Stimulated activated CD4-positive, alpha-beta T cell treated with anti-CD3 and anti-CD28 coated beads, TNF-alpha, amount 100 ng/mL, for 1 hour (primary cell): ENCODE data around the gene TSHZ2.

Experiments
- DNase-seq, 3 donors: peaks; one replicate each; pipeline ENCODE4 v3.0.0-alpha.2; 2020; ENCODE audit warnings: low read depth in 3 of 3, low spot score in 1 of 3

TSHZ2 gene, protein sequence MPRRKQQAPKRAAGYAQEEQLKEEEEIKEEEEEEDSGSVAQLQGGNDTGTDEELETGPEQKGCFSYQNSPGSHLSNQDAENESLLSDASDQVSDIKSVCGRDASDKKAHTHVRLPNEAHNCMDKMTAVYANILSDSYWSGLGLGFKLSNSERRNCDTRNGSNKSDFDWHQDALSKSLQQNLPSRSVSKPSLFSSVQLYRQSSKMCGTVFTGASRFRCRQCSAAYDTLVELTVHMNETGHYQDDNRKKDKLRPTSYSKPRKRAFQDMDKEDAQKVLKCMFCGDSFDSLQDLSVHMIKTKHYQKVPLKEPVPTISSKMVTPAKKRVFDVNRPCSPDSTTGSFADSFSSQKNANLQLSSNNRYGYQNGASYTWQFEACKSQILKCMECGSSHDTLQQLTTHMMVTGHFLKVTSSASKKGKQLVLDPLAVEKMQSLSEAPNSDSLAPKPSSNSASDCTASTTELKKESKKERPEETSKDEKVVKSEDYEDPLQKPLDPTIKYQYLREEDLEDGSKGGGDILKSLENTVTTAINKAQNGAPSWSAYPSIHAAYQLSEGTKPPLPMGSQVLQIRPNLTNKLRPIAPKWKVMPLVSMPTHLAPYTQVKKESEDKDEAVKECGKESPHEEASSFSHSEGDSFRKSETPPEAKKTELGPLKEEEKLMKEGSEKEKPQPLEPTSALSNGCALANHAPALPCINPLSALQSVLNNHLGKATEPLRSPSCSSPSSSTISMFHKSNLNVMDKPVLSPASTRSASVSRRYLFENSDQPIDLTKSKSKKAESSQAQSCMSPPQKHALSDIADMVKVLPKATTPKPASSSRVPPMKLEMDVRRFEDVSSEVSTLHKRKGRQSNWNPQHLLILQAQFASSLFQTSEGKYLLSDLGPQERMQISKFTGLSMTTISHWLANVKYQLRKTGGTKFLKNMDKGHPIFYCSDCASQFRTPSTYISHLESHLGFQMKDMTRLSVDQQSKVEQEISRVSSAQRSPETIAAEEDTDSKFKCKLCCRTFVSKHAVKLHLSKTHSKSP (N-terminal part only)

DNA sequence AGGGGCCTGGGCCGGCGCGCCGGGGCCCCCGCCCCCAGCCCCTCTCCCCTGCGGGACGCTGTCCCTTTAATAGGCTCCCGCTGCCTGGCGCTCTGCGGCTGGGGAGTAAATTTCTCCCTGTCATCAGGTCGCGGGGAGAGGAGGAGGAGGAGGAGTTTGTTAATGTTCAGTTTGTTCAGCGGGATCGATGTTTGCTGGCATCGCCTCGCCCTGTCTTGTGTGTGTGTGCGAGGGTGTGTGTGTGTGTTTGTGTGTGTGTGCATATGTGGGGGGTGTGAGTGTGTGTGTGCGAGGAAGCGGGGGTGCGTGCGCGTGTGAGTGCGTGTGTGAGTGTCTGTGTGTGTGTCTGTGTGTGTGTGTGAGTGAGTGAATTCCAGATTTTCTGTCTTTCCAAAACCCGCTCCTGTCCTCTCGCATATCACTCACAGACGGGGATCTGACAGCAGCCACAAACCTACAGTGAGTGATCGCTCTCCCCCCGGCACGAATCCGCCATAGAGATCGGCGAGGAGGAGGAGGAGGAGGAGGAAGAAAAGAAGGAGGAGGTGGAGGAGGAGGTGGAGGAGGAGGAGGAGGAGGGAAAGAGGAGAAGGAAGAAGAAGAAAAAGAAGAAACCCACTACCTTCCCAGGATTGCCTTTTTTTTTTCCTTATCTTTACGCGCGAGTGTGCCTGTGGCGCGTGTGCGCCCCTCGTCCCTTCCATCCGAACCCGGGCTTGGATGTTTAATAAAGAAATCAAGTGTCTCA is at the start of gene TSHZ2:
Gene TSHZ2, plus strand, starts transcription at position 169 of the 748 bp plus-strand sequence. CDS start 936 bp downstream, outside the sequence.
- DNase-seq, result peak; percentile 3 to 36 (median 24)

DNA sequence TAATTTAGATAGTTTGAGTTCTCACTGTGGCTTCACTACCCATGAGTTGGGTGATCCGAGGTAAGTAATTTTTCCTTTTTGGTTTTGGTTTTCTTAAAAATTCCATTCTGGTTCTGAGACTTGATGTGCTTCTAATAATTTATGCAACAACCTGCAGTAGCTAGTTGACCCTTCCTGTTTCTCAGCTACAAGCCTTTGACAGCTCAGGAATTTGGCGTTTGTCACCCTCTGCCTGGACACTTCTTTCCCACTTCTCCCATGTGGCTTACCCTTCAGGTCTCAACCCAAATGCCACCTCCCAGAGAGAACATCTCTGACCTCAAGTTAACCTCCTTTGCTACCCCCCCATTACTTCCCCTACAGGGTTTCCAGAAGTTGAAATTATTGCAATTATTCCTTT is 49.7 kb upstream of the TSHZ2 start:
- DNase-seq, result no peak

DNA sequence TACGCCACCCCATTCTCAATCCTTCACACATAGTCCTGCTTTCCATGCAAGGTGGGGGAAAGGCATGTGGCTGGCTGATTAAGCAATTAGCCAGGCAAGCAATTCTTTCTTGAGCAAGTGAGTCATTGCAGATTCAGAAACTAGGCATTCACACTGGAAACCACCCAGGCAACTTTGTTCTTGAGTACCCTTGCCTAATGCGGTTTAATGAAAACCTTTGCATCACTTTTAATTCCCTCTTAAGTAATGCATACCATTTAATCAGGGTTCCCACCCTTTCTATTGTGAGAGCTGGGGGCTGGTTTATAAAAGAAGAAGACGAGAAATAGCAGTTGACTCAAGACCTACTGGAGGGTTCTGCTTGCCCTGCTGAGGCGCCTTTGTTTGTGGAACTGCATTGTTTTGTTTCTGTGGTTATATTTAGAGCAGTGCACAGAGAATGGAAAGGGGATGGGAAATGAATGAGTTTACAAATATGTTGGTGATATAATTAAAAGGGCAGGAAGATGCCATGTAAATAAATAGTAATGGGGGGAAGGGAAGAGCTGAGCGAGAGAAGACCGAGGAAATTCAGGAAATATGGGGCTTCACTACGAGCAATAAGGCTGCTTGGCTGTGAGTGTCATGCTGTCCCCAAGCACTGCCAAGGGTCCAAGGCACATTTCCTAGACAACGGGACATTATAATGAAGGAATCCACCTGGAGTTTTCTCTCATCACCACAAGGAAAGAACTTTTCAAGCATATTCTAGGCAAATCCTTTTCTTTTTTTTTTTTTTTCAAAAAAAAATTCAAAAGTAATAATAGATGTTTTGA is 48.8 kb upstream of the TSHZ2 start:
- DNase-seq, result no peak

DNA sequence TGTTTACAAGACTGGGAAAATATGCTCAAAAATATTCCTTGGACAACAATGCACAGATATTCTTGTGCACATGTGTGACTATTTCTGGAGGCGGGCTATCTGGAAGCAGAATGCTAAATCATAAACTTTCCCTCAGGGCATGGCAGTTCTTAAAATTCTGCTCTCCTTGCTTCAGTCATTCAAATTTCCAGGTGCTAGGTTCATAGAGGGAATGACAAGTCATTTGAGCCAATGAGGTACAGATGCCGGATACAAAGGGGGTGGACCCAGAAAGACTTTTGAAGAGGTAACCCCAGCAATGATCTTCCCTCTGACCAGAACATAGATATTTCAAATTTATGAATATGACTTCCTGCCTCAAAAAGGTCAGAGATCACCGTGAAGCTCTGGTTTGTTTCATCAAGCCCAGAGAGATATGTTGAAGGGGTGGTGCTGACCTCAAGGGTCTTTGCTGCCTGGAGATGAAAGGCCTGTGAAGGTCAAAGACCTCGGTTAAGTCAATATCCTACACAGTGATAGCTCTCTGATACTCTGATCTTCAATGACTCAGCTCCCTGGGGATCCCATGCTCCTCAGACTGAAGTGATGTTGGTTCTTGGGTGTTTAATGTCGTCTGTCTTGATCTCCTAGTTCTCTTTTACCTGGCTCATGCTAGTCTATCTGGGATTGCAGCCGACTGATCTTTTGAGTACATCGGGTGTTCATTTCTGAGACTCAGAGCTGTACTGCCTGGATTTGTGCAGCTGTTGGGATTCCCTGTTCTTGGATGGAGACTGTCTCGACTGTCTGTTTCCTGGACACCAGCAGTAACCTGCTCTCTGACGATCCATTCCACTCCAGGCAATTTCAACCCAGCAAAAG is 47.5 kb upstream of the TSHZ2 start:
- no peak for DNase-seq

DNA sequence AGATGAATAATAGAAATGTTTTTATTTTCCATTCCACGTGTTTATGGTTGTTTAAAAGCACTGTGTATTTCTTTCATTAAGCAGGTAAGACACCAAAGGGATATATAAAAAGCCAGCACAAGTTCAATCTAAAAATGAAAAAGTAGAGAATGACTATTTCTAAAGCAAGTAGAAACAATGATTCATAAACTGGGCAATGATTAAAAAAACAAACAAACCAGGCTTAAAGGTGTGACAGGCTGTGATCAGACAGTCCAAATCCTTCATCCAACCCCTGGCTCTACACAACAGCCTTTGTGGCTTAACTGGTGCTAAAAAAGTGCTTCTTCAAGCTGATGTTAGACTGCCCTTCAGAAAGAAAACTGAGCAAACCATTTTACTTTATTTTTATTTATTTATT is 45.7 kb upstream of the TSHZ2 start:
- no peak for DNase-seq

DNA sequence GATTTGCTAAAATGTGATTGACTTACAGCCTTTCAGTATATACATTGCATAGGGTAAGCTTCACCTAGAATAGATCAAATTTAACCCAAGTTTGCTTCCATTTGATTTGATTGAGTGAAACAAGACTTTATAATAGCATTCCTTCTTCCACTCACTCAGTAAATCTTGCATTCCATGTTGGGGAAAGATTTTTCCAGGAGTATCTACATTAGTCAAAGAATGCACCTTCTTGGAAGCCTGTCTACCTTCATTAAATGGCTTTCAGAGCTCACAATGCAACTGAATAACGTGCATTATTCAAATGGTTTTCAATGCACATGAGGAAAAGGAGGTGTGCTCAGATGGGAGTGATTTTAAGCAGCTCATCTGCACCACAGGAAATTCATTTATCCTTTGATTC is 38.3 kb upstream of the TSHZ2 start:
- no peak for DNase-seq

DNA sequence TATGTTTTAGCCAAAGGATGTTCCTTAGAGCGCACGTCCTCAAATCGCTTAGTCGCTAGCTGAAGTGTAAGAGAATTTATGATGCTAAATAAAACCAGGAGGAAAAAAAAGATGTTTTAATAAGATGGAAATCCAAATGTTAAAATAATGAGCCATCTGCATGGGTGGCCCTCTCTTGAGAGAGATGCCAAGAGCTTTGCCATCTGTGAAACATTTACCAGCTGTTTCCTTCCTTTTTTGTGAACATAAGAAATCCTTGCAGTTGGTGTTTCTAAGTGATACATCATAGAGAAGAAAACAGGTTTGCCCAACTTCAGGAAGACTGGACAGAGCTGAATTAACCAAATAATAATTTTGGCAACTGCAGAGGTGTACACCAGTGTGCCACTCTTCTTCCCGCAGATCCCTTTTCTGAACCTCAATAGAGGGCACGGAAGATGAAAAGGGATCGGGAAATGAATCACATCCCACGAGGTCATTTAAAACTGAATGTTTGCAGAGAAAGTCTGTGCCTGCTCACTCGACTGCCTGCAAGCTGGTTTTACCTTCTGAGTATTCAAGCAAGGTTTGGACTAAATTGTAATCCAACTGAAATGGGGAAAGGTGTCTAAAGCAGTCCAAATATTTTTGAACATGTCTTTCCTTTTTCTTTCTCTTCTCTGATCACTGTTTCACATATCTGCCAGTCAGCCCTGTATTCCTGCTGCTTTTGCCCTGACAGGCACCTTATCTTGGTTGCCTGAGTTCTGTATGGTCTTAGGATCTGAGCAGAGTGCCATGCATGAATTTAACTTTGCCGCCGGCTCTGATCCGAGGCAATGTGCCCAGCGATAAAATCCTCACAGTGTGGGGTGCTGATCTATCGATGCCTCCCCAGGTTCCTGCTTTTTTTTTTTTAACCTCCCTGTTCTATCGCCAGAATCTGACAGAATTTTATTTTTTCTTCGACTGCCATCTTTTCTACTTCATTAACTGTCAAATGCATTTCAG is 35.5 kb upstream of the TSHZ2 start:
- DNase-seq, result no peak

DNA sequence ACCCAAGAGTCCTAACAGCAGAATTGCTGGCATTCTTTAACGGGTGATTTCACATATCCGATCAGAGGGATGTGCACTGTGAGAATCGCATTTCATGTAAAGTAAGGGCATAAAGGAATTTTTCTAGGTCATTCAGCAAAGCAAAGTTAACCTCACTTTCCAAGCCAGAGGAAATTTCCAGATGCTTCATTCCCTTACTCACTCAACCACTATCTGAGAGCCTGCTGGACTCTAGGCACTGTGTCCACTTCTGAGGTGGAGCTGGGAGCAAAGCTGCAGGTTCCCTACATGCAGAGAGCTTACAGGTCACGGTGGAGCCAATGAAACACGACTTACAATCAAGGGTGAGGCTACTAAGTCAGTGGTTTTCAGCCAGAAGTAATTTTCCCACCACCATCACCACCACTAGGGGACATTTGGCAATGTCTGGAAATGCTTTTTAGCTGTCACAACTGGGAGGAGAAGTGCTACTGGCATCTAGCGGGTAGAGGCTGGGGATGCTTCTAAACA is 34.5 kb upstream of the TSHZ2 start:
- no peak for DNase-seq

DNA sequence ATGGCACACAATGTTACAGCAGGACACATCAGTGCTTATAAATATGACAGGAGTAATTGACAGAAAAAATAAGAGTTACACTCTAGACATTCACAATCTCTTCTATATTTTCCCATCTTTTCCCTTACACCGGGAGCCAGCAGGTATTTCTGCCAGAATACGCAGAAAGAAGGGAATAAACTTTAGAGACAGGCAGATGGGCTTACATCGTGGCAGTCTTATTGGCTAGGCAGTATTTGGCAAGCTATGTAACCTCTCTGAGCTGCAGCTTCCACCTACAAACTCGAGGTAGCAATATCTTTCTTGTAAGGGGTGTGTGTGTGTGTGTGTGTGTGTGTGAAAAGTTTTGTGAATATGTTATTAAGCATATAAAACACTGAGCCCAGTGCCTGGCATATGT is 33.0 kb upstream of the TSHZ2 start:
- DNase-seq, result no peak

DNA sequence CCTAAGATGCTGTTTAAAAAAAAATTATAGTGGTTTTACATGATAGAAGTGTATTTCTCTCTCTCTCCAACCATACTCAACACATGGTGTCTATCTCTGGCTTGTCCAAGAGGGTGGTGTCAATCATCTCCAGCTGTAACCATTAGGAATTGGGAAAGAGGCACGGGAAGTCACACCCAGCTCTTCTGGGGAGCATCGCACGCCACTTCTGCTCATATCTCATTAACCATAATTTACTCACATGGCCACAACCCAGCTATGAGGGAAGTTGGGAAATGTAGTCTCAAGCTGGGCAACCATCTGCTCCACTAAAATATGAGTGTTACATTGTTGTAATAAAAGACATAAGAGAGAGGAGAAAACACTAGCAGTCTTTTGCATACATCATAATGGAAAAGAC is 30.4 kb upstream of the TSHZ2 start:
- DNase-seq, result no peak

DNA sequence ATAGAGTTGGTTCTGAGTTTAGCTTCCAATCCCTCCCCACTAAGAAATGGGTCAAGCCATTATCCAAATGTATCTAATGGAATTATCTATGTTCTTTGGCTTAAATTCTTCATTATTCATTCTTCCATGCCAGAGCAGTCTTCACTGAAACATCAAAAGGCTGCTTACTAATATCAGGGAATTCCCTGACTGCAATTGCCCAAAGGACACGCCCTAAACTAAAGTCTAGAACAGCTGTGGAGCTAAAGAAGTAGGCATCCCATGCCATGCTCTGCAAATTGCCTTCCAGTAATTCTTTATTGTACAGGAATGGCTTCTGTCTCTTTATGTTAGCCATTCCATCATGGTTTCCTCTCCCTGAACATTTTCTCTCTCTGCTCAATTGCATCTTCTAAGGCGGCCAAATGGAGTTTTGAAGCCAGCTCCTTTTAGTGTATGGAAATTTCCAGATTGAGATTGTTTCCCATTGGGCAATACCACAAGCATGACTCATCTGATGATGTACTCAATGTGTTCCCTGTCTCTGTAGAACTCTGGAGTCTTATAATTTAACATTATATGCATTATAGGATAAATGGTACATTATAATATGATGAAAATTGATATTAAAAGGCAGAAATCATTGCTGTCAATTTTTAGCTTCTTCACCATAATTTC is 28.8 kb upstream of the TSHZ2 start:
- no peak for DNase-seq

DNA sequence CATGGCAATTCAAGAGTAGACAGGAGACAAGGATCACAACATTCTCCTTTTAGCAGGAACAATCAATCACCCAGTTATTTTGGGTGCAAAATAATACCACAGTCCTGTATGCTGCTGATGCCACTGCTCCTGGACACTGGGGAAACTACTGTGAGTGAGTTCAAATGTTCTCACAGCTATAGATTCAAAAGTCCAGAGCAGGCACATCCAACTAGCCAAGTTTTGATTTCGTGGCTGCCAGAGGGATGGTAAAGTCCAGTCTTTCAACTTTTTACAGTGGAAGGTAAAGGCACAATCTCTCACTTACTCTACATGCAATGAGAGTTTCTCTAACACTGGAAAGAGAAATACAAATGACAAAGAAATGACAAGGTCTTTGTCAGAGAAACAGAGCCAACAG is 26.9 kb upstream of the TSHZ2 start:
- DNase-seq, result no peak

DNA sequence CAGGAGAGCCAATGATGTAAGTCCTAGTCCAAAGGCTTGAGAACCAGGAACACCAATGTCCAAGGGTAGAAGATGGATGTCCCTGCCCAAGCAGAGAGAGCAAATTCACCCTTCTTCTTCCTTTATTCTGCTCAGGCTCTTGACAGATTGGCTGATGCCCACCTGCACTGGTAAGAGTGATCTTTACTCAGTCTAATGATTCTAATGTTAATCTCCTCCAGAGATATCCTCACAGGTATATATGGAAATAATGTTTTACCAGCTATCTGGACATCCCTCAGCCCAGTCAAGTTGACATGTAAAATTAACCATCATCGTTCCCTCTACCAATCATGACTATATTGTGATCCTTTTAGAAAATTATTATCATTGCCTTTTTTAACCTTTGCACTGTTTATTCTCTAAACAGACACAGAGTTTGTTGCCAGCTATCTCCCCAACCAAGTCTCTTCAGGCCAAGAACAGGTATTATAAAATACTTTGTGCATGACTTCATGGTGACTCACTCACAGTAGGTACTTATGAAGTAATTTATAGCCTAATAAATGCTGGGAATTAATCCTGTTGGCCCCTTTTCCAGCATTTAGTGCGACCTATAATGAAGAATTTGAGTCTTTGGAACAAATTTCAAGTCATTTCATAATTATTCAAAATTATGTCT is 26.2 kb upstream of the TSHZ2 start:
- DNase-seq, result no peak

DNA sequence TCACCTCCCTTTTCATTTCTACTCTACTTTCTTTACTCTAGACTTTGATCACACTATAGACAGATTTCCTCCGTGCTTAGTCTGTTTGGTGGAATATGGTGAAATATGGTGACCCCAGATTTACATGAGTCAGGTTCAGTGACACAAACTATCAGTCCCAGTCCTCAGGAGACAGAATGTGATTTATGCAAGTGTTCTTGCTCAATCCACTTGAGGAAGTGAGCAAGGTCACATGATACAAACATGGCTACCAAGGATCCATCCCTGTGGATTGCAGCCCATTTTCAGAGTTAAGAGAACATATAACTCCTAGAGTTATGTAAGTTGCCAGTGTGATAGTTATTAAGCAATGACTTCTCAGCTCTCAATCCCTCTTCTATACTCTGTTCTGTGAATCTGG is 23.7 kb upstream of the TSHZ2 start:
- no peak for DNase-seq

DNA sequence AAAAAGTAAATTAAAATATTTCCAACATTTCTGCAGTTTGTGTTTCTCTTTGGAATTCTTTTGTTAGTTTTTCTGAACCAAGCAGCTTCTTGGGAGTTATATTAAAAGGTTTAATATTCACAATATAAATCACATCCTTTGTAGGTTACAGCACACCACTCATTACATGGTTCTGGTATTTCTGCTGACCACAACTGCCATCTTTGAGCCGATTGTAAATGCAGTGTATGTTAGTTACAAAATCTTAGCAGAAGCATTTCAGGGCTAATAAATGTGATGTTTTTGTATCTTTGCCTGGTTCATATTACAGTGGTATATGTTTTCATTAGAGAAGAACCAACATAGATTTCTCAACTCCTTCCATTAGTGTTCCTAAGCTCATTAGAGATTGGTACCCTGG is 19.1 kb upstream of the TSHZ2 start:
- DNase-seq, result no peak

DNA sequence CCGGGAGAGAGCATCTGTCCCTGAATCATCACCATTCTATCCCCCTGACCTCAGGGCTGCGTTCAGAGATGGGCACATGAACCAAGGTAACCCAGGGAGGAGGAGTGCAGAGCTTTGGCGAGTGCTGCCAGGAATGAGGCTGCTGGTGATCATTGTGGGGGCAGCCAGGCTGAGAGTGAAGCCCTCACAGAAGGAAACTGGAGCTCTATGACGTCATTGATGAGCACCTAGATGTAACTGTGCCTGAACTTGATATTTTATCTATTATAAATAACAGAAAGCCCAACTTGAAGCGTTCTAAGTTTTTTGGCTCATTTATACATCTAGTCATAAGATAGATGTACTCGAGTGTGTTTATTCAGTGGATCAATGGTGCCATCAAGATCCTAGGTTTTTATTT is 17.3 kb upstream of the TSHZ2 start:
- DNase-seq, result no peak

DNA sequence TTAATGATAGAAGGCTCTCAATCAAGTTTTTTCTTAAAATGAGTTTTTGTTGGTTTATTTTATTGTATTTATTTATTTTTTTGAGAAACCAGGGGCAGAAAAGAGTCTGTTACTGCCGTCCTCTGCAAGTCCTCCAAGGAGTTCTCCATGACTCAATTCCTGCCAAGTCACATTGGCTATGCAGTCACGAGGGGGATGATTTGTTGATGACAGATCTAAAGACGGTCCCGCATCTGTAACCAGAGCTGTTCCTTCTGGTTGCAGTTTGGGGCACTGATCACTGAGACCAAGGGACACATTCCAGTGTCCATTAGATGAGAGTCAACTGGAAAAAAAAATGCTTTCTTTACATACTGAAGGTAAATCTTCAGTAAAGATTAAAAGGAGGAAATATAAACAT is 13.9 kb upstream of the TSHZ2 start:
- no peak for DNase-seq
